Endometrial microvascular endothelial cells (primary cell): Measurements from ENCODE around the gene GYG1. TPM values are rescaled to one million over a fixed set of nuclear protein-coding genes. Genes with fewer than 3 reads are reported as not detected.

ENCODE experiments used
- in situ Hi-C: cut with HindIII; loops from 2 replicates; pipeline ENCODE4 v1.10.0; 2017; ENCODE audit warnings: low sequenced_read_pairs, low pct_unique_long_range_greater_than_20kb; ENCODE audit errors: inconsistent ontology term
- total RNA-seq: library from RNA; depleted of rRNA; stranded (reverse); fragments of >200 nt; gene quantifications from one replicate; pipeline ENCODE4 v1.2.3, GENCODE V29; 2015; ENCODE audit errors: inconsistent ontology term

Gene GYG1
- total RNA-seq, 1 donor from 2014 or later: 73.1 TPM

GRCh38 chr3:149011676-149012075 is 20.3 kb downstream of the GYG1 start:
- in situ Hi-C loops: no loop called here

DNA sequence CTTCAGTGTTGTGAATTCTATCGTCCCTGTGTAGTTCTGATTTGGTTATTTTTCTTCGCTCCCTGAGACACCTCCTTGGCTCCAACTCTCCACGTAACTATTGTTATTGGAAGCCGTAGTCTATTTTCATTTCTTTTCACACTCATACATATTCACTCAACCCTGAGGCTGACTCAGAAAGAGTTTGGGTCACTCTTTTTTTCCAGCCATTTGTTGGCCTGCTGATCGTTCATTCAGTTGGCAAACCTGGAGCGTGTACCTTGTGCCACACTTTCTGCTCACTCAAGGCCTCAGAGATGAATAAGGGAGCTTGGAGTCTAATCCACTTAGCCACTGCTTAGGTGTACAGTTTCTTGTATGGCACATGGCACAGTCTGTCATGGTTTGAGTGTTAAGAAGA is 22.4 kb downstream of the GYG1 start:
- in situ Hi-C loops: no loop called here

- in situ Hi-C loops: no loop called here
Measured at GRCh38 chr3:149015393-149015792, 24.1 kb downstream of the GYG1 start.

DNA sequence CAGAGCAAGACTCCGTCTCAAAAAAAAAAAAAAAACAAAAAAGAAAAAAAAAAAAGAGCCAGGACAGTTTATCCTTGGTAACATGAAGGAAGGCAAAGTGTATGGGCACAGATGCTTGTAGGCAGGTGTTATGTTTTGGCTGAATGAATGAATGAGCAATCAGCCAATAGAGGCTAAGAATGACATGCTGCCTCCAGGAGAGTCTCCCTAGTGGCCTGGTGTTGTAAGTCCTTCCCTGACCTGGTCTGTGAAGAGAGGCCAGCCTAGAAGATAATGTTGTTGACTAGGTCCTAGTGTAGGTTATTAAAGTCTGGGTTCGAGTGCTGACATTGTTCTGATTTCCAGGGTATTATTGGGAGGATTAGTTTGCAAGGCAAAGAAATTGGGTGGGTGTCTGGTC is 24.9 kb downstream of the GYG1 start:
- in situ Hi-C loops: no loop called here

GRCh38 chr3:149016669-149017541 is 25.6 kb downstream of the GYG1 start:
- in situ Hi-C loops: no loop called here

GRCh38 chr3:149018247-149018646 is 26.9 kb downstream of the GYG1 start:
- in situ Hi-C loops: no loop called here

DNA sequence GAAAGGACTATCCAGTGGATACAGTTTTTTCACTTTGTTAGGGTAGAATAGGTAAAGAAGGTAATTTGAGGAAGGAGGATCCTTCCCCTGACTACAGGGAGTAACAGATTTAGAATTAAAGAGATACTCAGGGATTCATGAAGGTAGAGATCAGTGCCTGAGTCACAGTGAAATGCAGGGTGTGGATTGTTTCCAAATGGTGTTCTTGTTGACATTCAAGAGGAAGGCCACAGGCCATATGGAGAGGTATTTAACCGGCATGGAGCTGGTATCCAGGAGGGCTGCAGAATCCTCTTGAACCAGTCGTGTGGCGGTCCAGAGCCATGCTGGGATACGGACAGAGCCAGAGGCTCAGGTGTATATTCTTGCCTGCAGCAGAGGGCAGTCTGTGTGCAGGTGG is 28.2 kb downstream of the GYG1 start:
- in situ Hi-C loops: no loop called here

DNA sequence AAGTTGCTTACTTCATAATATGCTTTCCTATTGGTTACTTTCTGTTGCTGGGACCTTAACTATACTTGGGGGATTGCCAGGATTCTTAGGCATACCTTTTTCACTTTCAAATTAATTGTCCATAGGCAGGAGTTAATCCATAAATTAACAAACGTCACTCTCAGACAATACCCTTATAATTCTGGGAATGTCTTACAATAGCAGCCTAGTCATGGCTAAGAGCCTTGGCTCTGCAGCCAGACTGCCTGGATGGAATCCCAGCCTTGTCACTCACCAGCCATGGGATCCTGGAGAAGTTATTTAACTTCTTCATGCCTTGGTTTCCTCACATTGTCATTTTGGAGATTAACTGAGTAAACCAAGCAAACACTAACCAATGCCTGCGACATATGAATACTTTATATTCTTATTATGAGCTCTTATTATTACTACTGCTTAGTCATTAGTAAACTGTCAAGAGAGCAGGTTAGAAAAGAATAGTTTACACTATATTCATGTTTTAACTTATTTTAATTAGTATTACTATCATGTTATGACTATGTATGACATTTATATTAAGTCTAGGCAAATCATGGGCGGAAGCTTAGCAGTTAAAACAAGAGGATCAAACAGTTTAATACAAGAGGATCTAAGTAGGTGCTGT is 29.0 kb downstream of the GYG1 start:
- in situ Hi-C loops: no loop called here

GRCh38 chr3:149020839-149021252 is 29.5 kb downstream of the GYG1 start:
- in situ Hi-C loops: no loop called here

GRCh38 chr3:149021830-149022229 is 30.5 kb downstream of the GYG1 start:
- in situ Hi-C loops: no loop called here

- in situ Hi-C loops: no loop called here
Measured at GRCh38 chr3:149023951-149024350, 32.6 kb downstream of the GYG1 start.

DNA sequence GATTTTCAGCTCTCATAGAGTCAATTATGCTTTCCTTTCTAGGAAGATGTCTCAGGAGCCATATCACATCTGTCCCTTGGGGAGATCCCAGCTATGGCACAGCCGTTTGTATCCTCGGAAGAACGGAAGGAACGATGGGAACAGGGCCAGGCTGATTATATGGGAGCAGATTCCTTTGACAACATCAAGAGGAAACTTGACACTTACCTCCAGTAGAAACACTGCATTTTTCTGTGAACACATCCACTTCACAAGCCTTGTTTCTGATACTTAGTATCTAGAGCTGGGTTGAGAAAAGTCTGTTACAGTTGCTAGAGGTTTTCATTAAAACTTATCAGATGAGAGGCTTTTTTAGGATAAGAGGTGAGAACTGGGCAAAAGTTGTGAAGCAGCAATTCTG is 35.4 kb downstream of the GYG1 start:
- in situ Hi-C loops: no loop called here

DNA sequence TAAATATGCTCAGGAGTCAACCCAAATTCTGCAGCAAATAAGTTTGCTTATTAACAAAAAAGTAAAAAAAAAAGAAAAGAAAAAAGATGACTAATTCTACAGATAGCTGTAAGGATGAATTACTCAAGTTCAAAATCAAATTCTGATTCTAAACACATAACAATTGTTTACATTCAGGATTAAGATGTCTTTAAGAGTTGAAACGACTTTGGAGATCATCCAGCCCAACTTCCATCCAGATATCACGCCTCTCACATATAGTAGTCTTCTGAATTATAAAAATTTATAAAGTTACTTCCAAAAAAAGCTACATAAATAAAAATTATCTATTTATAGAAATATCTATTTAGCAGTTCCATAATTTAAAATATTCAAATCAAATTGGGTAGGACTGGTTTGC is 39.8 kb downstream of the GYG1 start:
- in situ Hi-C loops: no loop called here

DNA sequence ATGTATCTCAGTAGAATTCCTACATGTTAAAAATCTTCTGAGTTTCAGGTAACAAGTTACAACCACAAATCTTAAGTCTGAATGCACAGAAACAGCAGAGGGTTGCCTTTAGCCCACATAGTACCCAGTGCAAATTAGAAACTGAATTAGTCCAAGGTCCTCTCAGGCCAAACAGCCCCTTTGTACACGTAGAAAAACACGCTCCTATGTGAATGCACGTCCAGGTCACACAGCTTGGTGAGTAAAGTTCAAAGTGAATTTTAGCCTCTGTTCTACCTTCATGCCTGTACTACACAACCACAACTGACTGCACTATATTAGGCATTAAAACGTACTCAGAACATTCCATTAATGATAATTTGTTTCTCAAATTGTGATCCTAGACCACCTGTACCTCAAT is 46.3 kb downstream of the GYG1 start:
- in situ Hi-C loops: no loop called here

GRCh38 chr3:149038322-149038721 is 47.0 kb downstream of the GYG1 start:
- in situ Hi-C loops: no loop called here

GRCh38 chr3:149042789-149043386 is 51.5 kb downstream of the GYG1 start:
- in situ Hi-C loops: no loop called here

- in situ Hi-C loops: no loop called here
Measured at GRCh38 chr3:149044339-149045083, 53.2 kb downstream of the GYG1 start.

DNA sequence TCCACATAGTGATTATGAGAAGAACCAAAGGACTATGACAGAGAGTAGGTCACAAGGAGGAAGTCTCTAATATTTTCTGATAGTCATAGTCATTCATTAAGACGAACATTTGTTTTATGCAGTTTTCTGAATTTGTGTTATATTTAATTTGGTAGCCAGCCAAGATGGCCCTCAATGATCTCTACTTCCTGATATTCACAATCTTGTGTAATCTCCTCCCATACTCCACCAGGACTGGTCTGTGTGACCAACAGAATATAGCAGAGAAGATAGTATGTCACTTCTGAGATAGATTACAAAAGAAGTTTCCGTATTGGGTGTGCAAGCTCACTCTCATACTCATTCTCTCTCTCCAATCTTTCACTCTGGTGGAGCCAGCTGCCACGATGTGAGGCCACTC is 64.2 kb downstream of the GYG1 start:
- in situ Hi-C loops: no loop called here

- in situ Hi-C loops: no loop called here
Measured at GRCh38 chr3:149058198-149058597, 66.9 kb downstream of the GYG1 start.
